ENCODE measurements around the gene EPSTI1. TPM values are rescaled to one million over a fixed set of nuclear protein-coding genes. Genes with fewer than 3 reads are reported as not detected.

EPSTI1 gene
- total and polyA plus RNA-seq, 10 of the 15 experiments (the other 5 are each of a cell fraction or from before 2014, with no cell fraction given), result 4.7 to 32.0 (median 24.2) TPM

DNA sequence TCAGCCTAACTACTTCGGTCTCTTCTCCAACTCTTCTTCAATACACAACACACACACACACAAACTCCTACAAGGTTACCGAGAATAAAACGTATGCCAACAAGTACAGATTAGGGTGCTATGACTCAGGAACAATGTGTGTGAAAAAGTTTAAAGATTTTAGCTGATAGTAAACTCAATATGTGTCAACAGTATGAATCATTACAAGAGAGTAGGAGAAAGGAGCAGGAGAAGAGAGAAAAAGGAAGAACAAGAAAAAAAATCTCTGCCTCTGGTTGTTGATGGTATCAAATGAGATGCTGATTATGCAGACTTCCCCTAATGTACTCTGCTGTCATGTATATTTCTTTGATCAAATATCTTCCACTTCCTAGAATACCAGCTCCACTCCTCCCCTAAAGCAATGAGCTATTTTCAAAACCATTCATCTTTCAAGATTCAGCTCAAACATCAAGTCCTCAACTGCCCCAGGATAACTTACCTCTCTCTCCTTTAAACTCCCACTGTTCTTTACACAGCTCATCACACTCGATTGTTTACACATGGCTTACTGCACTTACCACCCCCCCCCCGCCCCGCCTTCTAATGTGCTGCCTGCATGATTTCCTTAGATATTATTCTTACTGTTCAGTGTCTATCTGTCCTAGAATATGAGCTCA lies 115.0 kb downstream of the EPSTI1 start:
- Histone ChIP-seq H3K9me3 (replicated peaks; ENCODE audit: control insufficient read depth, insufficient read depth, low read length) (no peaks in the 10 kb centered on the region), H3K27me3 (replicated peaks in 1 of 2; ENCODE audit: control insufficient read depth in 2 of 2, insufficient read depth in 2 of 2, low read length in 1 of 2) (no peaks in the 10 kb centered on the region), H3K4me1 (ENCODE audit: control insufficient read depth, insufficient read depth, low read length) (peaks cover 14% of the 10 kb centered on the region), H3K27ac (ENCODE audit: control insufficient read depth, insufficient read depth) (peak overlapping the region; percentile 76; the same call in 1 of the 2 replicates), H4K20me1 (ENCODE audit: control insufficient read depth, insufficient read depth) (no peaks in the 10 kb centered on the region), H3K4me2 (ENCODE audit: control insufficient read depth, insufficient read depth) (peak overlapping the region; percentile 73; the same call in 1 of the 2 replicates), H2AFZ (ENCODE audit: control insufficient read depth, low read depth, low read length) (no peak overlapping the region), H3K4me3 (no peak overlapping the region), H3K9ac (ENCODE audit: control insufficient read depth, insufficient read depth, low read length) (no peak overlapping the region), H3K36me3 (ENCODE audit: control insufficient read depth in 2 of 2, insufficient read depth in 2 of 2, low read length in 1 of 2) (no peaks in the 10 kb centered on the region), H3K79me2 (ENCODE audit: control insufficient read depth, insufficient read depth, low read length) (no peaks in the 10 kb centered on the region)
- POLR2A ChIA-PET, result interaction anchor here (0.6 to 1.8 kb wide), 3 partner anchors 21 to 980 kb away, joined by 3 to 5 read pairs (median 3); no protein-coding TSS in a partner anchor
- WGBS (ENCODE audit: insufficient coverage, insufficient replicate concordance, low lambda C conversion rate, missing lambda C conversion rate), result 20% methylated on average over 6 of the region's 6 CpGs
- CTCF ChIA-PET, result interaction anchor here (1.0 to 2.2 kb wide), 3 partner anchors 40 to 282 kb away, joined by 3 to 6 read pairs (median 3); no protein-coding TSS in a partner anchor
- TF ChIP-seq RFX5 (IDR thresholded peaks at IDR 0.05; ENCODE audit: low read depth, low read length) (no peak), SMARCA5 (IDR thresholded peaks at IDR 0.05) (peak; percentile 2; the same call in 1 of the 2 replicates), NFXL1 (IDR thresholded peaks at IDR 0.05; ENCODE audit: borderline replicate concordance) (no peak), IKZF2 (IDR thresholded peaks at IDR 0.05) (peak in 1 of 2 experiments; percentile 7; a peak in 1 of 4 replicates), RBBP5 (conservative IDR thresholded peaks at IDR 0.05) (no peak), JUNB (IDR thresholded peaks at IDR 0.05) (peak; percentile 9; the same call in 1 of the 2 replicates), SMAD1 (IDR thresholded peaks at IDR 0.05; ENCODE audit: low read depth, partially characterized antibody) (no peak)
- TF ChIP-seq, protein P1, sequence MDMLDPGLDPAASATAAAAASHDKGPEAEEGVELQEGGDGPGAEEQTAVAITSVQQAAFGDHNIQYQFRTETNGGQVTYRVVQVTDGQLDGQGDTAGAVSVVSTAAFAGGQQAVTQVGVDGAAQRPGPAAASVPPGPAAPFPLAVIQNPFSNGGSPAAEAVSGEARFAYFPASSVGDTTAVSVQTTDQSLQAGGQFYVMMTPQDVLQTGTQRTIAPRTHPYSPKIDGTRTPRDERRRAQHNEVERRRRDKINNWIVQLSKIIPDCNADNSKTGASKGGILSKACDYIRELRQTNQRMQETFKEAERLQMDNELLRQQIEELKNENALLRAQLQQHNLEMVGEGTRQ (IDR thresholded peaks at IDR 0.05; ENCODE audit: borderline replicate concordance, low read depth, low read length), result no peak
- TF ChIP-seq, protein P2, sequence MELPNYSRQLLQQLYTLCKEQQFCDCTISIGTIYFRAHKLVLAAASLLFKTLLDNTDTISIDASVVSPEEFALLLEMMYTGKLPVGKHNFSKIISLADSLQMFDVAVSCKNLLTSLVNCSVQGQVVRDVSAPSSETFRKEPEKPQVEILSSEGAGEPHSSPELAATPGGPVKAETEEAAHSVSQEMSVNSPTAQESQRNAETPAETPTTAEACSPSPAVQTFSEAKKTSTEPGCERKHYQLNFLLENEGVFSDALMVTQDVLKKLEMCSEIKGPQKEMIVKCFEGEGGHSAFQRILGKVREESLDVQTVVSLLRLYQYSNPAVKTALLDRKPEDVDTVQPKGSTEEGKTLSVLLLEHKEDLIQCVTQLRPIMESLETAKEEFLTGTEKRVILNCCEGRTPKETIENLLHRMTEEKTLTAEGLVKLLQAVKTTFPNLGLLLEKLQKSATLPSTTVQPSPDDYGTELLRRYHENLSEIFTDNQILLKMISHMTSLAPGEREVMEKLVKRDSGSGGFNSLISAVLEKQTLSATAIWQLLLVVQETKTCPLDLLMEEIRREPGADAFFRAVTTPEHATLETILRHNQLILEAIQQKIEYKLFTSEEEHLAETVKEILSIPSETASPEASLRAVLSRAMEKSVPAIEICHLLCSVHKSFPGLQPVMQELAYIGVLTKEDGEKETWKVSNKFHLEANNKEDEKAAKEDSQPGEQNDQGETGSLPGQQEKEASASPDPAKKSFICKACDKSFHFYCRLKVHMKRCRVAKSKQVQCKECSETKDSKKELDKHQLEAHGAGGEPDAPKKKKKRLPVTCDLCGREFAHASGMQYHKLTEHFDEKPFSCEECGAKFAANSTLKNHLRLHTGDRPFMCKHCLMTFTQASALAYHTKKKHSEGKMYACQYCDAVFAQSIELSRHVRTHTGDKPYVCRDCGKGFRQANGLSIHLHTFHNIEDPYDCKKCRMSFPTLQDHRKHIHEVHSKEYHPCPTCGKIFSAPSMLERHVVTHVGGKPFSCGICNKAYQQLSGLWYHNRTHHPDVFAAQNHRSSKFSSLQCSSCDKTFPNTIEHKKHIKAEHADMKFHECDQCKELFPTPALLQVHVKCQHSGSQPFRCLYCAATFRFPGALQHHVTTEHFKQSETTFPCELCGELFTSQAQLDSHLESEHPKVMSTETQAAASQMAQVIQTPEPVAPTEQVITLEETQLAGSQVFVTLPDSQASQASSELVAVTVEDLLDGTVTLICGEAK (IDR thresholded peaks at IDR 0.05; ENCODE audit: borderline replicate concordance), result no peak
- TF ChIP-seq, protein P3, sequence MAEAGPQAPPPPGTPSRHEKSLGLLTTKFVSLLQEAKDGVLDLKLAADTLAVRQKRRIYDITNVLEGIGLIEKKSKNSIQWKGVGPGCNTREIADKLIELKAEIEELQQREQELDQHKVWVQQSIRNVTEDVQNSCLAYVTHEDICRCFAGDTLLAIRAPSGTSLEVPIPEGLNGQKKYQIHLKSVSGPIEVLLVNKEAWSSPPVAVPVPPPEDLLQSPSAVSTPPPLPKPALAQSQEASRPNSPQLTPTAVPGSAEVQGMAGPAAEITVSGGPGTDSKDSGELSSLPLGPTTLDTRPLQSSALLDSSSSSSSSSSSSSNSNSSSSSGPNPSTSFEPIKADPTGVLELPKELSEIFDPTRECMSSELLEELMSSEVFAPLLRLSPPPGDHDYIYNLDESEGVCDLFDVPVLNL (IDR thresholded peaks at IDR 0.05; ENCODE audit: low read depth, low read length), result no peak
- intact Hi-C loops (cut with micrococcal nuclease; ENCODE audit: unreplicated experiment) (loop anchor here (5.0 kb wide), 2 partner anchors 280 to 600 kb away; no protein-coding TSS in a partner anchor), in situ Hi-C loops (cut with MboI) (no loop called here)
- no peak for DNase-seq (ENCODE audit: low read depth, low spot score)
- SMC1A ChIA-PET (ENCODE audit: uncharacterized antibody, unreplicated experiment), result interaction anchor here (0.6 to 3.0 kb wide), 14 partner anchors 10 to 307 kb away, joined by 3 to 16 read pairs (median 4); no protein-coding TSS in a partner anchor
- ATAC-seq, result peak; percentile 40
- FAIRE-seq, result peak; percentile 18
- RAD21 ChIA-PET (ENCODE audit: unreplicated experiment), result interaction anchor here (0.6 to 1.8 kb wide), 9 partner anchors 21 to 927 kb away, joined by 3 to 7 read pairs (median 4); no protein-coding TSS in a partner anchor
- no TSS peak for BruUV-seq (replicated peaks)

Measured in GM12878 (cell line).